KMS-11 (cell line): ENCODE data around the gene EXOC4.
"Not testable (repeated sequence)": the region's sequence is repeated elsewhere in the genome, so short reads cannot be mapped to it uniquely, and the experiment has no call there.

ENCODE experiments used
- H2AFZ ChIP-seq: fragments of 200-600 bp; sonication (generic); 2 replicates; pipeline ENCODE4 v1.6.1; 2016; ENCODE audit warnings: antibody characterized with exemption, mixed run types, low read depth
- H3K27ac ChIP-seq: fragments of 200-600 bp; sonication (generic); 2 replicates; pipeline ENCODE4 v1.6.1; 2016; ENCODE audit warnings: mild to moderate bottlenecking, mixed run types
- H3K27me3 ChIP-seq: fragments of 200-600 bp; sonication (generic); 2 replicates; pipeline ENCODE4 v1.6.1; 2017; ENCODE audit warnings: mild to moderate bottlenecking, low read depth, mixed run types, moderate library complexity; ENCODE audit not compliant: insufficient read depth
- H3K36me3 ChIP-seq: fragments of 200-600 bp; sonication (generic); 2 replicates; pipeline ENCODE4 v1.6.1; 2017; ENCODE audit warnings: mild to moderate bottlenecking, mixed run types; ENCODE audit not compliant: insufficient read depth
- H3K4me1 ChIP-seq: fragments of 200-600 bp; sonication (generic); 2 replicates; pipeline ENCODE4 v1.6.1; 2016; ENCODE audit warnings: mild to moderate bottlenecking, low read depth, mixed run types; ENCODE audit not compliant: poor library complexity, severe bottlenecking
- H3K4me2 ChIP-seq: fragments of 200-600 bp; sonication (generic); 2 replicates; pipeline ENCODE4 v1.7.0; 2016; ENCODE audit warnings: mild to moderate bottlenecking, mixed run types
- H3K4me3 ChIP-seq: fragments of 200-600 bp; sonication (generic); IDR thresholded peaks from 2 replicates; pipeline ENCODE4 v1.6.1; 2017; ENCODE audit warnings: low read depth, low read length, mixed read lengths; ENCODE audit not compliant: insufficient read depth
- H3K79me2 ChIP-seq: fragments of 200-600 bp; sonication (generic); 2 replicates; pipeline ENCODE4 v1.6.1; 2016; ENCODE audit warnings: low read depth, mixed run types; ENCODE audit not compliant: insufficient read depth
- H3K9ac ChIP-seq: fragments of 200-600 bp; sonication (generic); 2 replicates; pipeline ENCODE4 v1.6.1; 2016; ENCODE audit warnings: mild to moderate bottlenecking, mixed run types
- H4K20me1 ChIP-seq: fragments of 200-600 bp; sonication (generic); 2 replicates; pipeline ENCODE4 v1.6.1; 2016; ENCODE audit warnings: mild to moderate bottlenecking, mixed run types; ENCODE audit not compliant: insufficient read depth
- TF ChIP-seq, protein P1 (sequence below): fragments of 200-600 bp; sonication (generic); conservative IDR thresholded peaks from 2 replicates; pipeline ENCODE4 v1.6.1; 2017; ENCODE audit warnings: low read depth, mild to moderate bottlenecking, antibody characterized with exemption, low read length, moderate library complexity, mixed read lengths

EXOC4 gene

GRCh38 chr7:133887459-133887858, 634.6 kb downstream of the EXOC4 start:
- H2AFZ ChIP-seq, result no peak overlapping the region
- H3K36me3 ChIP-seq, result no peaks in the 10 kb centered on the region
- no peak overlapping the region for H3K4me2 ChIP-seq
- H3K27ac ChIP-seq, result no peak overlapping the region
- no peaks in the 10 kb centered on the region for H3K4me1 ChIP-seq
- TF ChIP-seq, protein P1, sequence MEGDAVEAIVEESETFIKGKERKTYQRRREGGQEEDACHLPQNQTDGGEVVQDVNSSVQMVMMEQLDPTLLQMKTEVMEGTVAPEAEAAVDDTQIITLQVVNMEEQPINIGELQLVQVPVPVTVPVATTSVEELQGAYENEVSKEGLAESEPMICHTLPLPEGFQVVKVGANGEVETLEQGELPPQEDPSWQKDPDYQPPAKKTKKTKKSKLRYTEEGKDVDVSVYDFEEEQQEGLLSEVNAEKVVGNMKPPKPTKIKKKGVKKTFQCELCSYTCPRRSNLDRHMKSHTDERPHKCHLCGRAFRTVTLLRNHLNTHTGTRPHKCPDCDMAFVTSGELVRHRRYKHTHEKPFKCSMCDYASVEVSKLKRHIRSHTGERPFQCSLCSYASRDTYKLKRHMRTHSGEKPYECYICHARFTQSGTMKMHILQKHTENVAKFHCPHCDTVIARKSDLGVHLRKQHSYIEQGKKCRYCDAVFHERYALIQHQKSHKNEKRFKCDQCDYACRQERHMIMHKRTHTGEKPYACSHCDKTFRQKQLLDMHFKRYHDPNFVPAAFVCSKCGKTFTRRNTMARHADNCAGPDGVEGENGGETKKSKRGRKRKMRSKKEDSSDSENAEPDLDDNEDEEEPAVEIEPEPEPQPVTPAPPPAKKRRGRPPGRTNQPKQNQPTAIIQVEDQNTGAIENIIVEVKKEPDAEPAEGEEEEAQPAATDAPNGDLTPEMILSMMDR, result no peak
- no peak overlapping the region for H3K4me3 ChIP-seq
- no peaks in the 10 kb centered on the region for H4K20me1 ChIP-seq
- H3K9ac ChIP-seq, result no peak overlapping the region
- H3K27me3 ChIP-seq, result no peaks in the 10 kb centered on the region
- H3K79me2 ChIP-seq, result no peaks in the 10 kb centered on the region

GRCh38 chr7:133888061-133888930, 635.4 kb downstream of the EXOC4 start:
- Histone ChIP-seq H3K4me3 (no peak overlapping the region), H3K36me3 (no peaks in the 10 kb centered on the region), H3K4me2 (no peak overlapping the region), H3K79me2 (no peaks in the 10 kb centered on the region), H3K4me1 (no peaks in the 10 kb centered on the region), H2AFZ (no peak overlapping the region), H4K20me1 (no peaks in the 10 kb centered on the region), H3K9ac (no peak overlapping the region), H3K27ac (no peak overlapping the region), H3K27me3 (no peaks in the 10 kb centered on the region)
- TF ChIP-seq, protein P1, result no peak

DNA sequence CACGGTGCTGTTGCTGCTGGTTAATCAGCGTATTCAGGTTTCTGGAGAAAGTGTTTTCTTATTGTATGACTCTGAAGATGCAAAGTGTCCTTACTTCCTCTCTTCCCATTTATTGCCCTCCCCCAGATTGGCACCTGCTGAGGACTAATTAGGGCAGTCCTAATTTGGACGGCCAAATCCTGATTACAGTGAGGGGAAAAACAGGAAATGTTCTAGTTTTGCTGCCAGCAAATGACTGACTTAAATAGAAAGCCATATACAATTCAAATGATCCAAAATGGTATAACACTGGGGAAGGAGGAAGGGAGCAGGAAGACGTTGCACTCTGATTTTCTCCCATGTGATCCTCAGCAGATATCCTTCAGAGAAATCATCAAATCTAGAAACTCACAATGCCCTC, 651.9 kb downstream of the EXOC4 start:
- no peaks in the 10 kb centered on the region for H3K79me2 ChIP-seq
- no peak overlapping the region for H2AFZ ChIP-seq
- no peak overlapping the region for H3K9ac ChIP-seq
- H3K27me3 ChIP-seq, result no peaks in the 10 kb centered on the region
- no peak overlapping the region for H3K4me3 ChIP-seq
- TF ChIP-seq, protein P1, result no peak
- H3K27ac ChIP-seq, result no peak overlapping the region
- no peaks in the 10 kb centered on the region for H3K4me1 ChIP-seq
- H4K20me1 ChIP-seq, result no peaks in the 10 kb centered on the region
- H3K36me3 ChIP-seq, result no peaks in the 10 kb centered on the region
- no peak overlapping the region for H3K4me2 ChIP-seq

- H4K20me1 ChIP-seq, H3K4me3 ChIP-seq, H3K4me1 ChIP-seq, H3K27ac ChIP-seq, H3K27me3 ChIP-seq, H3K79me2 ChIP-seq, H3K4me2 ChIP-seq, H3K9ac ChIP-seq, H2AFZ ChIP-seq, H3K36me3 ChIP-seq: not testable (repeated sequence)
Observed at GRCh38 chr7:133906553-133906952, 653.7 kb downstream of the EXOC4 start.

GRCh38 chr7:133910761-133911160, 657.9 kb downstream of the EXOC4 start:
- Histone ChIP-seq H3K79me2 (no peaks in the 10 kb centered on the region), H3K4me3 (no peak overlapping the region), H2AFZ (no peak overlapping the region), H4K20me1 (no peaks in the 10 kb centered on the region), H3K27ac (no peak overlapping the region), H3K36me3 (no peaks in the 10 kb centered on the region), H3K4me1 (no peaks in the 10 kb centered on the region), H3K9ac (no peak overlapping the region), H3K4me2 (no peak overlapping the region), H3K27me3 (no peaks in the 10 kb centered on the region)
- TF ChIP-seq, protein P1, result no peak
